Mesenchymal stem cell (in vitro differentiated cells and primary cell): Measurements from ENCODE around the gene MBIP.
A peak's percentile ranks its signal among the peaks of the same experiment; 100 is the strongest.

ENCODE experiments used
- DNase-seq: peaks from one replicate; pipeline ENCODE4 v3.0.0-alpha.2; 2013
- H2AFZ ChIP-seq: one replicate; pipeline ENCODE4 v1.6.1; 2013; ENCODE audit warnings: low read depth, mild to moderate bottlenecking, control low read depth, inconsistent platforms, low read length, moderate library complexity
- H2AK5ac ChIP-seq: 2 replicates; pipeline ENCODE4 v1.6.1; 2013; ENCODE audit warnings: low read length, moderate library complexity, mild to moderate bottlenecking, inconsistent platforms; ENCODE audit not compliant: severe bottlenecking
- H2BK120ac ChIP-seq: one replicate; pipeline ENCODE4 v1.6.1; 2013; ENCODE audit warnings: low read depth, mild to moderate bottlenecking, inconsistent platforms, low read length, moderate library complexity
- H2BK12ac ChIP-seq, 2 experiments: one replicate each; pipeline ENCODE4 v1.6.1; 2013; ENCODE audit warnings: inconsistent platforms in 2 of 2, low read length in 2 of 2, mild to moderate bottlenecking in 2 of 2, moderate library complexity in 2 of 2, control low read depth in 1 of 2
- H2BK15ac ChIP-seq: one replicate; pipeline ENCODE4 v1.6.1; 2013; ENCODE audit warnings: mild to moderate bottlenecking, low read depth, inconsistent platforms; ENCODE audit not compliant: poor library complexity, severe bottlenecking
- H2BK5ac ChIP-seq: 2 replicates; pipeline ENCODE4 v1.6.1; 2013; ENCODE audit warnings: low read depth, mild to moderate bottlenecking, low read length, control low read depth, inconsistent platforms; ENCODE audit not compliant: poor library complexity, severe bottlenecking
- H3K14ac ChIP-seq, 2 experiments: one replicate each; pipeline ENCODE4 v1.6.1; 2013; ENCODE audit warnings: inconsistent platforms in 2 of 2, low read length in 2 of 2, control low read depth in 1 of 2, mild to moderate bottlenecking in 1 of 2, moderate library complexity in 1 of 2
- H3K18ac ChIP-seq, 2 experiments: one replicate each; pipeline ENCODE4 v1.6.1; 2013; ENCODE audit warnings: inconsistent platforms in 2 of 2, low read length in 2 of 2, control low read depth in 1 of 2, low read depth in 1 of 2, mild to moderate bottlenecking in 1 of 2
- H3K23ac ChIP-seq, 2 experiments: one replicate each; pipeline ENCODE4 v1.6.1; 2013; ENCODE audit warnings: inconsistent platforms in 2 of 2, low read length in 2 of 2, mild to moderate bottlenecking in 2 of 2, moderate library complexity in 2 of 2, control low read depth in 1 of 2
- H3K27ac ChIP-seq: 2 replicates; pipeline ENCODE4 v1.5.1; 2013; ENCODE audit warnings: mild to moderate bottlenecking, moderate library complexity, low read length, control low read depth, inconsistent platforms; ENCODE audit not compliant: poor library complexity, severe bottlenecking
- H3K27me3 ChIP-seq, 2 experiments: 2 replicates each; pipeline versions ENCODE4 v1.6.1 to v1.7.0; 2013; ENCODE audit warnings: low read length in 2 of 2, mild to moderate bottlenecking in 2 of 2, moderate library complexity in 2 of 2, control low read depth in 1 of 2, inconsistent platforms in 1 of 2; ENCODE audit not compliant: control insufficient read depth in 1 of 2, insufficient read depth in 1 of 2
- H3K36me3 ChIP-seq, 2 experiments: 2 replicates each; pipeline versions ENCODE4 v1.6.1 to v1.7.0; 2013; ENCODE audit warnings: low read length in 2 of 2, control low read depth in 1 of 2, inconsistent platforms in 1 of 2, low read depth in 1 of 2, mild to moderate bottlenecking in 1 of 2; ENCODE audit not compliant: insufficient read depth in 2 of 2, control insufficient read depth in 1 of 2
- H3K4ac ChIP-seq, 2 experiments: one replicate each; pipeline ENCODE4 v1.6.1; 2013; ENCODE audit warnings: inconsistent platforms in 2 of 2, low read length in 2 of 2, mild to moderate bottlenecking in 2 of 2, moderate library complexity in 2 of 2, control low read depth in 1 of 2, low read depth in 1 of 2
- H3K4me1 ChIP-seq: 2 replicates; pipeline ENCODE4 v1.6.1; 2013; ENCODE audit warnings: low read depth, low read length, control low read depth; ENCODE audit not compliant: control insufficient read depth, insufficient read depth
- H3K4me2 ChIP-seq: 2 replicates; pipeline ENCODE4 v1.6.1; 2013; ENCODE audit warnings: low read length, mild to moderate bottlenecking, inconsistent platforms; ENCODE audit not compliant: poor library complexity, severe bottlenecking
- H3K4me3 ChIP-seq, 2 experiments: 2 replicates each; pipeline versions ENCODE4 v1.5.1 to v1.7.0; 2013; ENCODE audit warnings: low read length in 2 of 2, mild to moderate bottlenecking in 2 of 2, control low read depth in 1 of 2, low read depth in 1 of 2; ENCODE audit not compliant: insufficient read depth in 1 of 2
- H3K79me1 ChIP-seq: replicated peaks from 2 replicates; pipeline ENCODE4 v1.6.1; 2013; ENCODE audit warnings: mild to moderate bottlenecking, control low read depth, low read length, inconsistent platforms; ENCODE audit not compliant: poor library complexity, severe bottlenecking
- H3K9ac ChIP-seq: 2 replicates; pipeline ENCODE4 v1.7.0; 2013; ENCODE audit warnings: mild to moderate bottlenecking, low read length, moderate library complexity
- H3K9me3 ChIP-seq: 2 replicates; pipeline ENCODE4 v1.7.0; 2013; ENCODE audit warnings: mild to moderate bottlenecking, low read length; ENCODE audit not compliant: control insufficient read depth
- H4K8ac ChIP-seq: one replicate; pipeline ENCODE4 v1.6.1; 2013; ENCODE audit warnings: inconsistent platforms, mild to moderate bottlenecking, low read length, moderate library complexity
- H4K91ac ChIP-seq: one replicate; pipeline ENCODE4 v1.6.1; 2013; ENCODE audit warnings: mild to moderate bottlenecking, low read length, inconsistent platforms
- WGBS: methylation state at CpG from one replicate; pipeline ENCODE4 v1.1.7; 2013; ENCODE audit warnings: mixed read lengths; 5-methylcytosine and 5-hydroxymethylcytosine counted together

MBIP gene

GRCh38 chr14:36320897-36321381, 502 bp upstream of the MBIP start:
- Histone ChIP-seq H4K91ac (no peak overlapping the region), H3K4me1 (peaks cover 1% of the 10 kb centered on the region), H3K14ac (no peak overlapping the region), H3K9ac (peak overlapping the region; percentile 99), H2BK15ac (no peak overlapping the region), H4K8ac (peak overlapping the region; percentile 97), H2AFZ (no peak overlapping the region), H3K4me2 (peak overlapping the region; percentile 59), H3K18ac (no peak overlapping the region), H3K4ac (no peak overlapping the region), H3K23ac (no peak overlapping the region), H3K9me3 (no peaks in the 10 kb centered on the region), H2BK12ac (no peak overlapping the region), H2BK120ac (no peak overlapping the region), H3K27me3 (peaks cover 5 to 6% of the 10 kb centered on the region in 2 experiments), H3K27ac (no peak overlapping the region), H3K36me3 (no peaks in the 10 kb centered on the region), H3K4me3 (peak overlapping the region in 1 of 2 experiments; percentile 99), H2BK5ac (no peak overlapping the region), H2AK5ac (no peak overlapping the region), H3K79me1 (peaks cover 1% of the 10 kb centered on the region)
- DNase-seq = no peak
- WGBS = 74% methylated on average over 7 of the region's 8 CpGs

- 3% methylated on average over 9 of the region's 9 CpGs for WGBS
Measured at GRCh38 chr14:36319899-36320199, 588 bp downstream of the MBIP start.

GRCh38 chr14:36317650-36318049, 2.8 kb downstream of the MBIP start:
- peaks cover 1% of the 10 kb centered on the region for H3K4me1 ChIP-seq
- H3K9me3 ChIP-seq = no peaks in the 10 kb centered on the region
- no peak overlapping the region for H2AFZ ChIP-seq
- H3K27ac ChIP-seq = no peak overlapping the region
- no peak for DNase-seq
- no peak overlapping the region for H2BK120ac ChIP-seq
- H3K4me3 ChIP-seq = peak overlapping the region in 1 of 2 experiments; percentile 99
- no peak overlapping the region for H2AK5ac ChIP-seq
- no peak overlapping the region for H2BK12ac ChIP-seq
- no peaks in the 10 kb centered on the region for H3K27me3 ChIP-seq
- no peak overlapping the region for H3K23ac ChIP-seq
- H3K4me2 ChIP-seq = no peak overlapping the region
- no peak overlapping the region for H2BK5ac ChIP-seq
- peaks cover 8% of the 10 kb centered on the region for H3K79me1 ChIP-seq
- WGBS = no CpG with 5 or more reads among the region's 2 CpGs
- peaks cover 0 to 17% of the 10 kb centered on the region in 2 experiments for H3K36me3 ChIP-seq
- H3K18ac ChIP-seq = no peak overlapping the region
- H3K14ac ChIP-seq = no peak overlapping the region
- no peak overlapping the region for H4K8ac ChIP-seq
- no peak overlapping the region for H3K9ac ChIP-seq
- H2BK15ac ChIP-seq = no peak overlapping the region
- no peak overlapping the region for H4K91ac ChIP-seq
- H3K4ac ChIP-seq = no peak overlapping the region

More at GRCh38 chr14:36319899-36320199, 588 bp downstream of the MBIP start:
- no peak for DNase-seq
- Histone ChIP-seq H2BK12ac (no peak overlapping the region), H3K9ac (peak overlapping the region; percentile 99), H3K36me3 (no peaks in the 10 kb centered on the region), H3K27me3 (peaks cover 5 to 6% of the 10 kb centered on the region in 2 experiments), H3K4me3 (peak overlapping the region; percentile 75 to 99), H2AFZ (peak overlapping the region; percentile 87), H4K91ac (no peak overlapping the region), H3K4me1 (peaks cover 1% of the 10 kb centered on the region), H3K23ac (no peak overlapping the region), H2BK5ac (no peak overlapping the region), H2AK5ac (no peak overlapping the region), H2BK120ac (peak overlapping the region; percentile 27), H3K9me3 (no peaks in the 10 kb centered on the region), H3K27ac (peak overlapping the region; percentile 47), H3K14ac (no peak overlapping the region), H3K18ac (peak overlapping the region in 1 of 2 experiments; percentile 80), H4K8ac (no peak overlapping the region), H3K4ac (no peak overlapping the region), H3K79me1 (peaks cover 5% of the 10 kb centered on the region), H2BK15ac (no peak overlapping the region), H3K4me2 (peak overlapping the region; percentile 20)

GRCh38 chr14:36316131-36316530, 4.3 kb downstream of the MBIP start:
- H3K36me3 ChIP-seq = peaks cover 0 to 24% of the 10 kb centered on the region in 2 experiments
- no peak overlapping the region for H4K91ac ChIP-seq
- no peak overlapping the region for H2BK120ac ChIP-seq
- H3K4ac ChIP-seq = no peak overlapping the region
- peaks cover 10% of the 10 kb centered on the region for H3K79me1 ChIP-seq
- H3K14ac ChIP-seq = no peak overlapping the region
- H2AFZ ChIP-seq = no peak overlapping the region
- H2BK12ac ChIP-seq = no peak overlapping the region
- no peak overlapping the region for H2BK5ac ChIP-seq
- no peak overlapping the region for H3K9ac ChIP-seq
- no peak for DNase-seq
- H3K4me2 ChIP-seq = no peak overlapping the region
- H3K18ac ChIP-seq = no peak overlapping the region
- H3K4me1 ChIP-seq = peaks cover 1% of the 10 kb centered on the region
- H4K8ac ChIP-seq = no peak overlapping the region
- H3K23ac ChIP-seq = no peak overlapping the region
- no peaks in the 10 kb centered on the region for H3K27me3 ChIP-seq
- no peaks in the 10 kb centered on the region for H3K9me3 ChIP-seq
- WGBS = no CpG with 5 or more reads among the region's 1 CpG
- no peak overlapping the region for H2BK15ac ChIP-seq
- no peak overlapping the region for H3K4me3 ChIP-seq
- H2AK5ac ChIP-seq = no peak overlapping the region
- H3K27ac ChIP-seq = no peak overlapping the region
